Measurements from ENCODE around the gene ANKRD66. TPM values are rescaled to one million over a fixed set of nuclear protein-coding genes. Genes with fewer than 3 reads are reported as not detected.
A peak's percentile ranks its signal among the peaks of the same experiment; 100 is the strongest.

Gene ANKRD66
- total RNA-seq, 4 donors from 2014 or later: not detected

DNA sequence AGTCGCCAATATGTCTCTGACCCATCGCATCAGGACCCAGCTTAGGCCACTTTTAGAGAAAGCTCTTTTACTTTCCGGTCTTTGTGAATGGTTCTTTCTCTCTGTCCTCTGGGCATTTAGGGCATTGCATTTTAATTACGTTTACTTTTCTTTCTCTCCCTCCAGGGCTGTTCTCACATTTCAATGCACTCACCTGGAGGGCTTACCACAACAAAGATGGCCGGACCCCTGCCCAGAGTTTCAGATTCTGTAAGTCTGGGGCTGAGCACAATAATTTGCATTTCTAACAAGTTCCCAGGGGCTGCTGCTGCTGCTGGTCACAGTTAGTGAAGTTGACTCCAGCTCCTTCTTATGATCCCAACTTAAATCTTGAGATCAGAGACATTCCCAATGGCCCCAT is 3.0 kb downstream of the ANKRD66 start:
- TF ChIP-seq, protein P1, sequence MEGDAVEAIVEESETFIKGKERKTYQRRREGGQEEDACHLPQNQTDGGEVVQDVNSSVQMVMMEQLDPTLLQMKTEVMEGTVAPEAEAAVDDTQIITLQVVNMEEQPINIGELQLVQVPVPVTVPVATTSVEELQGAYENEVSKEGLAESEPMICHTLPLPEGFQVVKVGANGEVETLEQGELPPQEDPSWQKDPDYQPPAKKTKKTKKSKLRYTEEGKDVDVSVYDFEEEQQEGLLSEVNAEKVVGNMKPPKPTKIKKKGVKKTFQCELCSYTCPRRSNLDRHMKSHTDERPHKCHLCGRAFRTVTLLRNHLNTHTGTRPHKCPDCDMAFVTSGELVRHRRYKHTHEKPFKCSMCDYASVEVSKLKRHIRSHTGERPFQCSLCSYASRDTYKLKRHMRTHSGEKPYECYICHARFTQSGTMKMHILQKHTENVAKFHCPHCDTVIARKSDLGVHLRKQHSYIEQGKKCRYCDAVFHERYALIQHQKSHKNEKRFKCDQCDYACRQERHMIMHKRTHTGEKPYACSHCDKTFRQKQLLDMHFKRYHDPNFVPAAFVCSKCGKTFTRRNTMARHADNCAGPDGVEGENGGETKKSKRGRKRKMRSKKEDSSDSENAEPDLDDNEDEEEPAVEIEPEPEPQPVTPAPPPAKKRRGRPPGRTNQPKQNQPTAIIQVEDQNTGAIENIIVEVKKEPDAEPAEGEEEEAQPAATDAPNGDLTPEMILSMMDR (IDR thresholded peaks at IDR 0.05): no peak
- DNase-seq (ENCODE audit: low spot score) (no peak), ATAC-seq (ENCODE audit: low FRiP score) (no peak)

DNA sequence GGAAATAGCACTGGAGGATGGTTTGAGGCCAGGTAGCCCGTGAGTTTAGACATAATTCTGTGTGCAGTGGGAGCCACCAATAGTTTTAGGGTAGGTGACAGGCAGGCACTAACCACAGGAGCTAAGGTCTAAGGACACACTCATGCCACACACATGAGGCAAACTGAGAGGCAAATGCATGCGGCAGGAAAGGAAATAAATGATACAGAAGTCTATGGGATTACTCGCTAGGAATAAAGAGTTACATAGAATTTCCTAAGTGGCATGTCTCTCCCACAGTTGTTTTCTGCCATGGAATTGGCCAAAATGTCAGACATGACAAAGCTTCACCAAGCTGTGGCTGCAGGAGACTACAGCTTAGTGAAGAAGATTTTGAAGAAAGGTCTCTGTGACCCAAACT is 4.9 kb downstream of the ANKRD66 start:
- DNase-seq (ENCODE audit: low spot score) (no peak), ATAC-seq (ENCODE audit: low FRiP score) (no peak)

DNA sequence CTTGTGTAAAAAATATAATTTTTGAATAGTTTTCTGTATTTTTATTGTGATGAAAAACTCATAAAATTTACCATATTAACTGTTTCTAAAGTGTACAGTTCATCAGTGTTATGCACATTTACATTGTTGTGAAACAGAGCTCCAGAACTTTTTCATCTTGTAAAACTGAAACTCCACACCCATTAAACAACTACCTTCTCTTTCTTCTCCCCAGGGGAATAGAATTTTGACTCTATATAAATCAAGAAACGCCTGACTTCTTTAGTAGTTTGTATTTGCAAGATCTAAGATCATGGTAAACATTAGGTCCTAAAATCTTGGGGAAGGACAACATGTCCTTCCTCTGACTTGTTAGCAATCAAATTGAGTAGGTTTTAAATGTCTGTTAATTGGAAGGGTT is 9.1 kb downstream of the ANKRD66 start:
- ATAC-seq (ENCODE audit: low FRiP score) (no peak), DNase-seq (ENCODE audit: low spot score) (no peak)
- TF ChIP-seq, protein P1 (IDR thresholded peaks at IDR 0.05): no peak

More for the DNA sequence above, 4.9 kb downstream of the ANKRD66 start:
- TF ChIP-seq, protein P1 (IDR thresholded peaks at IDR 0.05): no peak

DNA sequence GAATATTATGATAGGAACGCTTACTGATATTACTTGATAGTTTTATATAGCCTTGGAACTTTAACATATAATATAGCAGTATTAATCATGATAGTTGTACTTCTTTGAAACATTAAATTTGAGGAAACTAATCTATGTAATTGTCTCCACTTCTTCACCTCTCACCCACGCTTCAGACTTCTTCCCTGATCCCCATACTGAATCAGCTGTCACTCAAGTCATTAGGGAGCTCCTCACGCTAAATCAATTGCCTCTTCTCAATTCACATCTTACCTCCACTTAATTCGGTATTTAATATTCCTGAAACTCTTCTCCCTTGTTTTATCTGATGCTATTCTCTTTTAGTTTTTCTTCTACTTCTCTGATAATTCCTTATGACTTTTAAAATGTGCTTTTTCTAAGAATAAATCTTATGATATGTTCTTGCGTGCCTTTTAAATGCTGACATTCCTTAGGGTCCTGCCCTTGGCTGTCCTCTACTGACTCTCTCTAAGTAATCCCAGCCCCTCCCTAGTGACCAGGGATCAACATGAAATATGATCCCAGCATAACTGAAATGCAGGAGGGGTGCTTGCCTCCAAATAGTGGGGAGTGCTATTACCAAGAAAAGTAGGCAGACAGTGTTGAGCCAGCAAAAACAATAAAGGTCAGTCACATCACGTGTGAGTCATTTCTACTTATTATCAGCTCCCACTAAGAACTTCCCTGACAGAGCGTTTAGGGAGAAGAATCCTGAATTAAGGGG is 9.9 kb downstream of the ANKRD66 start:
- DNase-seq (ENCODE audit: low spot score) (no peak), ATAC-seq (ENCODE audit: low FRiP score) (peak; percentile 79)
- TF ChIP-seq, protein P1 (IDR thresholded peaks at IDR 0.05): no peak

- TF ChIP-seq, protein P1 (IDR thresholded peaks at IDR 0.05): no peak
- no peak for DNase-seq (ENCODE audit: low spot score)
- ATAC-seq (ENCODE audit: low FRiP score): peak; percentile 65
Observed at GRCh38 chr6:46757214-46757596, 10.5 kb downstream of the ANKRD66 start.

GRCh38 chr6:46758960-46759753 is 12.4 kb downstream of the ANKRD66 start:
- no peak for DNase-seq (ENCODE audit: low spot score)
- TF ChIP-seq, protein P1 (IDR thresholded peaks at IDR 0.05): no peak
- ATAC-seq (ENCODE audit: low FRiP score): no peak

Data from omental fat pad (tissue), 4 donors.